ENCODE results near the gene CRTC3.
"Not testable (repeated sequence)": the region's sequence is repeated elsewhere in the genome, so short reads cannot be mapped to it uniquely, and the experiment has no call there.

CRTC3 gene

GRCh38 chr15:90629217-90629616 is 99.5 kb downstream of the CRTC3 start:
- no peak for DNase-seq

DNA sequence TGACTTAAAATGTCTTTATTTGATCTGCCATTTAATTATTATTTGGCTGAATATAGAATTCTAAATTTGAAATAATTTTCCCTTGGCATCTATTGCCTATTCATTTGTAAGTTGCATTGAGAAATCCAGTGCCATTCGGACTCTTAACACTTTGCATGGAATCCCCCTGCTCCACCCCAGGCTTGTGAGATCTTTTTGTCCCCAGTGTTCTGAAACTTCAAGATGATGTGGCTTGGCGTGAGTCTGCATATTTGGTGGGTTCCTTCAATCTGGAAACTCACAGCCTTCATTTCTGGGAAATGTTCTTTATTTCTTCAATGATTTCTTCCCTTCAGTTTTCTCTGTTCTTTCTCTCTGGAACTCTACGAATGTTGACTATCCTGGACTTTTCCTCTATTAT is 103.6 kb downstream of the CRTC3 start:
- DNase-seq: no peak

GRCh38 chr15:90636993-90637392 is 107.3 kb downstream of the CRTC3 start:
- DNase-seq: not testable (repeated sequence)

- DNase-seq: no peak
These were observed 108.0 kb downstream of the CRTC3 start for GRCh38 chr15:90637693-90638092.

- DNase-seq: no peak
These were observed 108.5 kb downstream of the CRTC3 start for GRCh38 chr15:90638201-90638691.

- DNase-seq: no peak
These were observed 109.2 kb downstream of the CRTC3 start for GRCh38 chr15:90638963-90639362.

DNA sequence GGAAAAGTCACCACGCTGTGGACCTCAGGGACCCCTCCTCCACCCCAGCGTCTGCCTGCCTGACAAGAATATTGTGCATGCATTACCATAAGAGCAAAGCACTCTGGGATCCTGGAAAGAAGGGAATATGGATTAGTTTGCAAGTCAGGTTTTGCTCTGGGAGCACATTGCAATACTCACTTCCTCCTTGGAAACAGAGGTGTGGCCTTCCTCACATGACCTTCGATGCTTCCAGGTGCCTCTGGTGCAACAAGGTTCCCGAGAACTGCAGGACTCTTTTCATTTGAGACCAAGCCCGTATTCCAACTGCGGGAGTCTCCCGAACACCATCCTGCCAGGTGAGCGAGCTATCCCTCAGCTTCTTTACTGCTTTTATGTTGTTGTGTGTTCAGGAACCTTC is 111.1 kb downstream of the CRTC3 start:
- no peak for DNase-seq

DNA sequence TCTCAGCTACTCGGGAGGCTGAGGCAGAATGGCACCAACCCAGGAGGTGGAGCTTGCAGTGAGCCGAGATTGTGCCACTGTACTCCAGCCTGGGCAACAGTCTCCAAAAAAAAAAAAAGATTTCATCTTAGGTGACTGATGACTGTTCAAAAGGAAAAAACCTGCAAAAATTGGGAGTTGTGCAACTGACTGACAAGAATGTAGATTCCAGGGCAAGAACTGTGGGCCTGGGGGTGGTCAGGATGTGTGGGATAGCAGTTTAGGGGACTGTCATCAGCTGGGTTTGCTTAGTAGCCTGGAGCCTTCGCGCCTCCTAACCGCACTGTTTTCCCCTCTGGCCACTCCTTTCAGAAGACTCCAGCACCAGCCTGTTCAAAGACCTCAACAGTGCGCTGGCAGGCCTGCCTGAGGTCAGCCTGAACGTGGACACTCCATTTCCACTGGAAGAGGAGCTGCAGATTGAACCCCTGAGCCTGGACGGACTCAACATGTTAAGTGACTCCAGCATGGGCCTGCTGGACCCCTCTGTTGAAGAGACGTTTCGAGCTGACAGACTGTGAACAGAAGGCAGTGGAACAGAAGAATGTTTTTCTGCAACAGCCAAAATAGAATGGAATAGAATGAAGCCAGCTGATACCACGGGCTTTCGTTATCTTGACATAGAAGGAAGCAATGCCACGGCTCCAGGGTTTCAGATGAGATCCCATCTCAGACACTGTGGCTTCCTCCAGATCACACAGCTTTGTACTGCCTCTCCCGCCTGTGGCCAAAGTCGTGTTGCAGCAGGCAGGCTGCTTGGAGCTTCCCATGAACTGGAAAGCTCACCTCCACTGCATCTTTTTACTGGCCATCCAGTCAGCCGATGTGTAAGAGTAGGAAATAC is 112.1 kb downstream of the CRTC3 start:
- DNase-seq: no peak

DNA sequence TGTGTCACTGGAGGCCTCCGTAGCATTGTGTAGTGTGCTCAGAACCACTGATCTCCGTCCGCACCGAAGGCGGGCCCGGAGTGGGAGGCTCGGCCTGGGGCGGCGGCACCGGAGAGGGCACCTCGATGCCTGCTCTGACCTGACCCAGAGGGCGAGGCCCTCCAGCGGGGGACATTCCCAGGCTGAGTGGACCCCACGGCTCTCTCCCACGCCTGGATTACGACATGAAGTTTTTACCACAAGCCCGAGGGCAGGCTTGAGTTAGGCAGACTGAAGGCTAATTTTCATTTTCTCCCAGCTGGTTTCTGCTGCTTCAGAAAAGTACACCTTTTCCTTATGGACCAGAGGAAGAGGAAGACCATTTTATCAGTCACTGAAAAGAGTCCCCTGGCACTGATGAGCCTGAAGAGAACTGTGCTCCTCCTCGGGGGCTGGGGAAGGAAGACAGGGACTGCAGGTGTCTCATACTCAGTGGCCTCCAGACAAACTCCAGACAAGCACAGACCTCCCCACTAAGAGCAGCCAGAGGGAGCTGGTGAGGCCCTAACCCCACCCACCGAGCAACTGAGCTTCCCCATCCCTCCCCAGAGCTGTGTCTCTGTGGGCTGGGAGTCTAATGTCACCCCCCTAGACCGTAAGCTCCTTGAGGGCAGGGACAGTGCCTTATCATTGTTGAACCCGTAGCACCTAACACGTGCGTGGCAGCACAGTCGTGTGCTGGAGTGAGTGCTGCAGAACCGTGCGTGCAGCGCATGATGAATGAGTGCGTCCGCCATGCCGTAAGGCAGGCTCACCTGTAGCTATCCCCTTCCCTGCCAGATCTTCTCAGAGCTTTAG is 113.0 kb downstream of the CRTC3 start:
- no peak for DNase-seq

GRCh38 chr15:90643301-90643632 is 113.5 kb downstream of the CRTC3 start:
- DNase-seq: no peak

DNA sequence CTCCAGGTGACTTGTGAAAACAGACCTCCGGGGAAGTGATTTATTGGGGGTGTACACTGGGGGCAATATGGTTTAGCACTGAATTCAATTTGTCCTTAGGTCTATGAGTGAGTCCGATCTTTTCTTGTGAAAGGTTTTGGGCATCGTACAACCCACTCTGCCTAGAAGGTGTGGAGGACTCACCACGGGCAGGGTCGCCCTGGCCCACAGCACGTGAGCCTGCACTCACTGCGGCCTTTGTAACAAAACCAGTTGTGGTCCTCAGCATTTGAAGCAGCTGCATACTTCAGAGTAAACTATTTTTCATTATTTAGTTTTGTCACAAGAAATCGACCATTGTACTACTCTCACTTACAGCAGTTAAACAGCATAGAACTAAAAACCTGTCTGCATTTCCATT is 114.8 kb downstream of the CRTC3 start:
- no peak for DNase-seq

- no peak for DNase-seq
These were observed 115.4 kb downstream of the CRTC3 start for GRCh38 chr15:90644952-90645725.

DNA sequence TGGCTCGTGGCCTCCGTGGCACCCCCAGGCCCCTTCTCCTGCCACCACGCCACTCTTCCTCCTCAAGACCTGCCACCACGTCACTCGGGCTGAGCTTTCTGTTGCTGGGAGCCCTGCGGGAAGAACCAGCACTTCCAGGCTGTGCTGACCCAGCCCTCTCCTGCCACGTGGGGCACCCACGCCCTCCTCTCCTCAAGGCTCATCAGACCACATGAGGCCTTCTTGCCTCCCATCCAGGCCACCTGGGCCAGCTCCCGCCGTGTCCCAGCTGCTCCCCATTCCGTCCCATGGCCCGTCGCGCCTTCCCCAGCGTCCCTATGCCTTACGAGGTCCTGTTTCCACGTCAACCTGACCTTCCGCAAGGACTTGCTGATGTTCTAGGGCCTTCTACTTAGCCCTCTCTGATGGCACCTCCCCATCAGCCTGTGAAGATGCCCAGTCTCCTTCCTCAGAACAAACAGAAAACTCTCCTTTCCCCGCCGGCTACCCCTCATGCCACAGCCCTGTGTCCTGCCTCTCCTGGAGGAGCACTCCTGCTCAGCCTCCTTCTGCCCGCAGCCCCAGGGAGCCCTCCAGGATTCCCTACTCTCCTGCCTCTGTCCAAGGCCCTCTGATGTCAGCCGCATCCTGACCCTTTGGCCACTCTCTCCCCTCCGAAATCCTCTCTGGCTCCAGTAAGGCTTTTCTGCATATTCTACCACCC is 116.3 kb downstream of the CRTC3 start:
- no peak for DNase-seq

GRCh38 chr15:90646662-90647305 is 117.1 kb downstream of the CRTC3 start:
- no peak for DNase-seq

DNA sequence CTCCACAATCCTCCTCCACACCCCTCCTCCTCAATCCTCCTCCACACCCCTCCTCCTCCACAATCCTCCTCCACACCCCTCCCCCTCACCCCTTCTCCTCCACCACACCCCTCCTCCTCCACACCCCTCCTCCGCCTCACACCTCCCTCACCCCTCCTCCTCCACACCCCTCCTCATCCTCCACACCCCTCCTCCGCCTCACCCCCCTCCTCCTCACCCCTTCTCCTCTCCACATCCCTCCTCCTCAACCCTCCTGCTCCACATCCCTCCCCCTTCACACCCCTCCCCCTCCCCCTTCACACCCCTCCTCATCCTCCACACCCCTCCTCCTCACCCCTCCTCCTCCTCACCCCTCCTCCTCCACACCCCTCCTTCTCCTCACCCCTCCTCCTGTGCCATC is 117.6 kb downstream of the CRTC3 start:
- DNase-seq: no peak

DNA sequence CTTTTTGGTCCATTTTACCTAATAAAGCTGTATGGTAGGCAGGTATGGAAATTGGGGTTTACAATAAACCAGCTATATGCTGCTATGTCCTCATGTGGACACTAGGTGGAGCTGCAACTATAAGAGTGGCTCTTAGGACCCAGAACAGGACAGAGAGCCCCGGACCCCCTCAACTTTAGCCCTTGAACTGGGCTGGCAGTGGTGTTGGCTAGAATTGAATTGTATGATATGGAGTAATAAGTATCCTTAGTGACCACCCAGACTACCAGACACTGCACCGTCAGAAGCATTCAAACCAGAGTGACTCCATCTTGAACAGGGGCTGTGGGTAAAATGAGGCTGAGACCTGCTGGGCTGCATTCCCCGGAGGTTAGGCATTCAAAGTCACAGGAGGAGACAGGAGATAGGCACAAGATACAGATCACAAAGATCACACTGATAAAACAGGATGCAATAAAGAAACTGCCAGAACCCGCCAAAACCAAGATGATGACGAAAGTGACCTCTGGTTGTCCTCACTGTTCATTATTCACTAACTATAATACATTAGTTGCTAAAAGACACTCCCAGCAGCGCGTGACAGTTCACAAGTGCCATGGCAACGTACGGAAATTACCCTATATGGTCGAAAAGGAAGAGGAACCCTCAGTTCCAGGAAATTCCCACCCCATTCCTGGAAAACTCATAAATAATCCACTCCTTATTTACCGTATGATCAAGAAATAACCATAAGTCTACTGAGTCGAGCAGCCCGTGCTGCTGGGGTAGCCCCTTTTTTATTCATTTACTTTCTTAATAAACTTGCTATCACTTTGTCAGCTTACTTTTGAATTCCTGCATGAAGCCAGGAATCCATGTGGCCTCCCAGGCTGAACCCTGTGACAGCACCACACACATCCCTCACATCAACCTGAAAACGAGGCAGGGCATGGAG is 118.7 kb downstream of the CRTC3 start:
- DNase-seq: peak; percentile 32

- DNase-seq: no peak
These were observed 120.6 kb downstream of the CRTC3 start for GRCh38 chr15:90650117-90650955.

- no peak for DNase-seq
These were observed 121.4 kb downstream of the CRTC3 start for GRCh38 chr15:90650956-90651689.
